HAP-1 (cell line): ENCODE data around the gene EDARADD.
A peak's percentile ranks its signal among the peaks of the same experiment; 100 is the strongest.

Experiments used
- DNase-seq, 2 experiments: peaks; one replicate each; pipeline ENCODE4 v3.0.0-alpha.2; 2016 to 2020; ENCODE audit warnings: low spot score in 2 of 2
- H3K27me3 ChIP-seq: fragments of 250-450 bp; sonication (Bioruptor Pico); 2 replicates; pipeline ENCODE4 v1.5.1; 2020; ENCODE audit warnings: low read depth, mild to moderate bottlenecking, moderate library complexity
- H3K36me3 ChIP-seq: fragments of 250-450 bp; sonication (Bioruptor Pico); replicated peaks from 2 replicates; pipeline ENCODE4 v1.5.1; 2020; ENCODE audit warnings: mild to moderate bottlenecking
- H3K4me1 ChIP-seq: fragments of 250-450 bp; sonication (Bioruptor Pico); 2 replicates; pipeline ENCODE4 v1.5.1; 2020; ENCODE audit warnings: mild to moderate bottlenecking
- H3K4me3 ChIP-seq: fragments of 250-450 bp; sonication (Bioruptor Pico); 2 replicates; pipeline ENCODE4 v1.5.1; 2020; ENCODE audit warnings: mild to moderate bottlenecking, moderate library complexity
- H3K9me3 ChIP-seq: fragments of 250-450 bp; sonication (Bioruptor Pico); 2 replicates; pipeline ENCODE4 v1.5.1; 2020; ENCODE audit warnings: mild to moderate bottlenecking, moderate library complexity
- in situ Hi-C: fragments of 300-500 bp; cut with MboI; formaldehyde crosslinking; loops from 3 replicates; pipeline ENCODE4 v1.14.3; 2020; ENCODE audit warnings: low sequenced_read_pairs, inconsistent platforms, mixed read lengths

EDARADD gene

GRCh38 chr1:236370420-236370819 is 23.7 kb upstream of the EDARADD start:
- Histone ChIP-seq H3K4me3 (no peak overlapping the region), H3K4me1 (no peaks in the 10 kb centered on the region), H3K27me3 (no peaks in the 10 kb centered on the region), H3K9me3 (no peaks in the 10 kb centered on the region), H3K36me3 (no peaks in the 10 kb centered on the region)
- DNase-seq = no peak
- in situ Hi-C loops = no loop called here

- no peak for DNase-seq
- Histone ChIP-seq H3K9me3 (no peaks in the 10 kb centered on the region), H3K4me3 (no peak overlapping the region), H3K27me3 (no peaks in the 10 kb centered on the region), H3K36me3 (no peaks in the 10 kb centered on the region), H3K4me1 (no peaks in the 10 kb centered on the region)
- in situ Hi-C loops = no loop called here
These were observed 23.0 kb upstream of the EDARADD start for GRCh38 chr1:236371083-236371482.

- H3K36me3 ChIP-seq = no peaks in the 10 kb centered on the region
- in situ Hi-C loops = no loop called here
- DNase-seq = no peak
These were observed 16.1 kb upstream of the EDARADD start for GRCh38 chr1:236377832-236378535.

GRCh38 chr1:236381565-236382158 is 12.4 kb upstream of the EDARADD start:
- Histone ChIP-seq H3K9me3 (no peaks in the 10 kb centered on the region), H3K4me3 (no peak overlapping the region), H3K4me1 (no peaks in the 10 kb centered on the region), H3K27me3 (no peaks in the 10 kb centered on the region), H3K36me3 (no peaks in the 10 kb centered on the region)
- in situ Hi-C loops = no loop called here
- DNase-seq = no peak

More at GRCh38 chr1:236377832-236378535, 16.1 kb upstream of the EDARADD start:
- Histone ChIP-seq H3K4me3 (no peak overlapping the region), H3K4me1 (no peaks in the 10 kb centered on the region), H3K27me3 (no peaks in the 10 kb centered on the region), H3K9me3 (no peaks in the 10 kb centered on the region)

GRCh38 chr1:236388332-236388731 is 5.8 kb upstream of the EDARADD start:
- in situ Hi-C loops = no loop called here
- H3K9me3 ChIP-seq = no peaks in the 10 kb centered on the region
- H3K27me3 ChIP-seq = no peaks in the 10 kb centered on the region
- no peaks in the 10 kb centered on the region for H3K36me3 ChIP-seq
- H3K4me3 ChIP-seq = no peak overlapping the region
- H3K4me1 ChIP-seq = no peaks in the 10 kb centered on the region
- DNase-seq = no peak

GRCh38 chr1:236389253-236389652 is 4.8 kb upstream of the EDARADD start:
- in situ Hi-C loops = no loop called here
- Histone ChIP-seq H3K9me3 (no peaks in the 10 kb centered on the region), H3K4me3 (no peak overlapping the region), H3K27me3 (no peaks in the 10 kb centered on the region), H3K4me1 (no peaks in the 10 kb centered on the region; the same call in 1 of the 2 replicates), H3K36me3 (no peaks in the 10 kb centered on the region)
- DNase-seq = no peak

- no peaks in the 10 kb centered on the region for H3K27me3 ChIP-seq
- peaks cover 6% of the 10 kb centered on the region for H3K4me1 ChIP-seq
- no peaks in the 10 kb centered on the region for H3K9me3 ChIP-seq
- H3K36me3 ChIP-seq = no peaks in the 10 kb centered on the region
- no peak for DNase-seq
- H3K4me3 ChIP-seq = no peak overlapping the region
- in situ Hi-C loops = no loop called here
These were observed 3.1 kb upstream of the EDARADD start for GRCh38 chr1:236391008-236391407.

GRCh38 chr1:236392182-236392581 is 1.9 kb upstream of the EDARADD start:
- Histone ChIP-seq H3K4me1 (peaks cover 10% of the 10 kb centered on the region), H3K9me3 (no peaks in the 10 kb centered on the region), H3K36me3 (no peaks in the 10 kb centered on the region), H3K27me3 (no peaks in the 10 kb centered on the region), H3K4me3 (no peak overlapping the region)
- DNase-seq = no peak
- in situ Hi-C loops = no loop called here

GRCh38 chr1:236394879-236395229 is 768 bp downstream of the EDARADD start:
- Histone ChIP-seq H3K4me3 (peak overlapping the region; percentile 80), H3K4me1 (peaks cover 10% of the 10 kb centered on the region), H3K9me3 (no peaks in the 10 kb centered on the region), H3K36me3 (no peaks in the 10 kb centered on the region), H3K27me3 (no peaks in the 10 kb centered on the region)
- peak in 1 of 2 experiments; percentile 21 for DNase-seq
- in situ Hi-C loops = no loop called here

- Histone ChIP-seq H3K4me1 (peaks cover 14% of the 10 kb centered on the region), H3K27me3 (no peaks in the 10 kb centered on the region), H3K36me3 (no peaks in the 10 kb centered on the region), H3K4me3 (peak overlapping the region; percentile 80), H3K9me3 (no peaks in the 10 kb centered on the region)
- in situ Hi-C loops = no loop called here
- DNase-seq = peak; percentile 66 to 77
These were observed 1.3 kb downstream of the EDARADD start for GRCh38 chr1:236395230-236395946.

GRCh38 chr1:236395947-236396664 is 2.0 kb downstream of the EDARADD start:
- peaks cover 19% of the 10 kb centered on the region for H3K4me1 ChIP-seq
- no peaks in the 10 kb centered on the region for H3K27me3 ChIP-seq
- peak overlapping the region; percentile 80 for H3K4me3 ChIP-seq
- in situ Hi-C loops = no loop called here
- DNase-seq = no peak
- H3K36me3 ChIP-seq = no peaks in the 10 kb centered on the region
- H3K9me3 ChIP-seq = no peaks in the 10 kb centered on the region

- peak overlapping the region; percentile 80 for H3K4me3 ChIP-seq
These were observed 2.6 kb downstream of the EDARADD start for GRCh38 chr1:236396665-236397043.

GRCh38 chr1:236397173-236397759 is 3.2 kb downstream of the EDARADD start:
- Histone ChIP-seq H3K9me3 (no peaks in the 10 kb centered on the region), H3K4me1 (peaks cover 19% of the 10 kb centered on the region), H3K27me3 (no peaks in the 10 kb centered on the region), H3K4me3 (no peak overlapping the region), H3K36me3 (no peaks in the 10 kb centered on the region)
- no peak for DNase-seq
- in situ Hi-C loops = no loop called here

More at GRCh38 chr1:236396665-236397043, 2.6 kb downstream of the EDARADD start:
- Histone ChIP-seq H3K4me1 (peaks cover 19% of the 10 kb centered on the region), H3K36me3 (no peaks in the 10 kb centered on the region), H3K27me3 (no peaks in the 10 kb centered on the region), H3K9me3 (no peaks in the 10 kb centered on the region)
- in situ Hi-C loops = no loop called here
- no peak for DNase-seq
